ENCODE measurements around the gene DSE.

DNA sequence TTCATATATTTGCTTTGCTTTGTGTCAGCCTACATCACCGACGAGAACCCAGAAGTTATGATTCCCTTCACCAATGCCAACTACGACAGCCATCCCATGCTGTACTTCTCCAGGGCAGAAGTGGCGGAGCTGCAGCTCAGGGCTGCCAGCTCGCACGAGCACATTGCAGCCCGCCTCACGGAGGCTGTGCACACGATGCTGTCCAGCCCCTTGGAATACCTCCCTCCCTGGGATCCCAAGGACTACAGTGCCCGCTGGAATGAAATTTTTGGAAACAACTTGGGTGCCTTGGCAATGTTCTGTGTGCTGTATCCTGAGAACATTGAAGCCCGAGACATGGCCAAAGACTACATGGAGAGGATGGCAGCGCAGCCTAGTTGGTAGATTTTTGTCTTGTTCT is 28.5 kb downstream of the DSE start:
- TF ChIP-seq, protein P1, sequence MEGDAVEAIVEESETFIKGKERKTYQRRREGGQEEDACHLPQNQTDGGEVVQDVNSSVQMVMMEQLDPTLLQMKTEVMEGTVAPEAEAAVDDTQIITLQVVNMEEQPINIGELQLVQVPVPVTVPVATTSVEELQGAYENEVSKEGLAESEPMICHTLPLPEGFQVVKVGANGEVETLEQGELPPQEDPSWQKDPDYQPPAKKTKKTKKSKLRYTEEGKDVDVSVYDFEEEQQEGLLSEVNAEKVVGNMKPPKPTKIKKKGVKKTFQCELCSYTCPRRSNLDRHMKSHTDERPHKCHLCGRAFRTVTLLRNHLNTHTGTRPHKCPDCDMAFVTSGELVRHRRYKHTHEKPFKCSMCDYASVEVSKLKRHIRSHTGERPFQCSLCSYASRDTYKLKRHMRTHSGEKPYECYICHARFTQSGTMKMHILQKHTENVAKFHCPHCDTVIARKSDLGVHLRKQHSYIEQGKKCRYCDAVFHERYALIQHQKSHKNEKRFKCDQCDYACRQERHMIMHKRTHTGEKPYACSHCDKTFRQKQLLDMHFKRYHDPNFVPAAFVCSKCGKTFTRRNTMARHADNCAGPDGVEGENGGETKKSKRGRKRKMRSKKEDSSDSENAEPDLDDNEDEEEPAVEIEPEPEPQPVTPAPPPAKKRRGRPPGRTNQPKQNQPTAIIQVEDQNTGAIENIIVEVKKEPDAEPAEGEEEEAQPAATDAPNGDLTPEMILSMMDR (IDR thresholded peaks at IDR 0.05): no peak
- TF ChIP-seq POLR2A (IDR thresholded peaks at IDR 0.05): no peak
